GM23248 (cell line): ENCODE results near the gene FARS2. TPM values are rescaled to one million over a fixed set of nuclear protein-coding genes. Genes with fewer than 3 reads are reported as not detected.

Experiments
- DNase-seq: peaks from one replicate; pipeline ENCODE4 v3.0.0-alpha.2; 2015
- H2AFZ ChIP-seq: fragments of 200-600 bp; sonication (generic); 2 replicates; pipeline ENCODE4 v1.6.1; 2016; ENCODE audit warnings: antibody characterized with exemption
- H3F3A ChIP-seq: fragments of 200-600 bp; sonication (generic); 2 replicates; pipeline ENCODE4 v1.6.1; 2016; ENCODE audit warnings: mild to moderate bottlenecking, antibody characterized with exemption, mixed run types; ENCODE audit not compliant: insufficient read depth
- H3K27ac ChIP-seq: fragments of 200-600 bp; sonication (generic); 2 replicates; pipeline ENCODE4 v1.5.1; 2016; ENCODE audit warnings: mild to moderate bottlenecking
- H3K27me3 ChIP-seq: fragments of 200-600 bp; sonication (generic); replicated peaks from 2 replicates; pipeline ENCODE4 v1.6.1; 2016; ENCODE audit warnings: mild to moderate bottlenecking; ENCODE audit not compliant: insufficient read depth
- H3K36me3 ChIP-seq: fragments of 200-600 bp; sonication (generic); 2 replicates; pipeline ENCODE4 v1.6.1; 2016; ENCODE audit warnings: low read depth, mild to moderate bottlenecking
- H3K4me1 ChIP-seq: fragments of 200-600 bp; sonication (generic); 2 replicates; pipeline ENCODE4 v1.6.1; 2016; ENCODE audit warnings: mild to moderate bottlenecking; ENCODE audit not compliant: insufficient read depth
- H3K4me2 ChIP-seq: fragments of 200-600 bp; sonication (generic); one replicate; pipeline ENCODE4 v1.6.1; 2016; ENCODE audit warnings: mild to moderate bottlenecking; ENCODE audit not compliant: unreplicated experiment
- H3K4me3 ChIP-seq: fragments of 200-600 bp; sonication (generic); 2 replicates; pipeline ENCODE4 v1.5.1; 2016; ENCODE audit warnings: mild to moderate bottlenecking
- H3K79me2 ChIP-seq: fragments of 200-600 bp; sonication (generic); 2 replicates; pipeline ENCODE4 v1.6.1; 2016; ENCODE audit warnings: mild to moderate bottlenecking; ENCODE audit not compliant: insufficient read depth
- H3K9ac ChIP-seq: fragments of 200-600 bp; sonication (generic); 2 replicates; pipeline ENCODE4 v1.6.1; 2016; ENCODE audit warnings: mild to moderate bottlenecking
- H3K9me2 ChIP-seq: fragments of 200-600 bp; sonication (generic); 2 replicates; pipeline ENCODE4 v1.6.1; 2016; ENCODE audit warnings: mixed run types, mild to moderate bottlenecking, moderate library complexity; ENCODE audit not compliant: insufficient read depth
- H3K9me3 ChIP-seq: fragments of 200-600 bp; sonication (generic); one replicate; pipeline ENCODE4 v1.6.1; 2017; ENCODE audit warnings: low read depth
- H4K20me1 ChIP-seq: fragments of 200-600 bp; sonication (generic); 2 replicates; pipeline ENCODE4 v1.6.0; 2016; ENCODE audit not compliant: insufficient read depth
- EZH2 ChIP-seq: fragments of 200-600 bp; sonication (generic); IDR thresholded peaks from 2 replicates; pipeline ENCODE4 v1.6.1; 2018; ENCODE audit warnings: antibody characterized with exemption, mild to moderate bottlenecking; ENCODE audit not compliant: insufficient read depth, poor library complexity, severe bottlenecking
- EZH2phosphoT487 ChIP-seq: fragments of 200-600 bp; sonication (generic); IDR thresholded peaks from 2 replicates; pipeline ENCODE4 v1.6.1; 2018; ENCODE audit warnings: antibody characterized with exemption, moderate library complexity, mild to moderate bottlenecking, low read depth; ENCODE audit not compliant: insufficient read depth
- WGBS, 2 experiments: methylation state at CpG; one replicate each; pipeline ENCODE4 v1.1.6; 2015 to 2017; ENCODE audit warnings: low lambda C conversion rate in 2 of 2, low coverage in 1 of 2; ENCODE audit errors: missing lambda C conversion rate in 2 of 2; 5-methylcytosine and 5-hydroxymethylcytosine counted together
- in situ Hi-C: fragments of 300-500 bp; cut with MboI; formaldehyde crosslinking; loops from 2 replicates; pipeline ENCODE4 v1.15.0; 2020
- polyA plus RNA-seq: library from polyadenylated mRNA; unstranded; fragments of >200 nt; fragmentation: Nextera tagmentation; extraction: Ambion mirVana; gene quantifications from 2 replicates; pipeline ENCODE4 v1.2.1, GENCODE V29; 2016
- total RNA-seq: library from RNA; depleted of rRNA; stranded (reverse); fragments of >200 nt; shearing (Covaris generic); gene quantifications from 2 replicates; pipeline ENCODE4 v1.2.3, GENCODE V29; 2014; rRNA removed

FARS2 gene
- total and polyA plus RNA-seq, 2 experiments from 2014 or later, result 15.1 to 16.5 TPM

DNA sequence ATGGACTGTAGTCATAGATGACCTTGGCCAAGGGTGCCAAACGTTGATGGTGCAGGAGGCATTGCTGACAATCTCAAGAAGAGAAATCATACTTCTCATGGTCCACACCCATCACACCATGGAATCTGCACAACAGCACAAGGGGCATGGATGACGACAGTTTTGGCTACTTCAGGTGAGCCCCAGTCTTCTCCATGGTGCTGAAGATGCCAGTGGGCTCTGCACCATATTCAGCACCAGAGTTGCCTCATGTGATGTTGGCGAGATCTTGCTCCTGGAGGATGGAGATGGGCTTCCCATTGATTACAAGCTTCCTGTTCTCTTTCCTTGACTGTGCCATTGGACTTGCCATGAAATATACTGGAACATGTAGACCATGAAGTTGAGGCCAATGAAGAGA lies 556.6 kb downstream of the FARS2 start:
- TF ChIP-seq EZH2 (no peak), EZH2phosphoT487 (no peak)
- Histone ChIP-seq H4K20me1 (no peaks in the 10 kb centered on the region), H3K9ac (no peak overlapping the region), H3K9me2 (no peaks in the 10 kb centered on the region), H2AFZ (no peak overlapping the region), H3K4me2 (no peak overlapping the region), H3K27me3 (no peaks in the 10 kb centered on the region), H3K4me3 (no peak overlapping the region), H3F3A (no peaks in the 10 kb centered on the region), H3K9me3 (no peaks in the 10 kb centered on the region), H3K27ac (no peak overlapping the region), H3K79me2 (no peaks in the 10 kb centered on the region), H3K36me3 (no peaks in the 10 kb centered on the region), H3K4me1 (no peaks in the 10 kb centered on the region)
- 38 to 53% methylated on average over 3 of the region's 3 CpGs for WGBS, 2 experiments
- DNase-seq, result no peak
- in situ Hi-C loops, result no loop called here

DNA sequence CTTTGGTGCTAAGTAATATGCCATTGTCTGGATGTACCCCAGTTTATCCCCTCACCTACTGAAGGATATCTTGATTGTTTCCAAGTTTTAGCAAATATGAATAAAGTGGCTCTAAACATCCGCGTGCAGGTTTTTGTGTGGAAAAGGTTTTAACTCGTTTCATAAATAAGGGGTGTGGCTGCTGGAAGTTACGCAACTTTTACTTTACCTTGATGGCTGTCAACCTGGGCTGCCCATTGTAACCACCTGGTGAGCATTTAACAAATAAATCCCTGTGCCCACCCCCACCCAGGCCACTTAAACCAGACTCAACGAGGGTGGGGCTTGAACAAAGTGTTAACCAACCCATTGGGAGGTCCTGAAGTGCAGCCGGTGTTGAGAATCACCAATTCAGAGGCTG lies 557.6 kb downstream of the FARS2 start:
- Histone ChIP-seq H3K4me1 (no peaks in the 10 kb centered on the region), H3K4me3 (no peak overlapping the region), H3K27me3 (no peaks in the 10 kb centered on the region), H3K9ac (no peak overlapping the region), H3K4me2 (no peak overlapping the region), H3K27ac (no peak overlapping the region), H3K9me2 (no peaks in the 10 kb centered on the region), H3K79me2 (no peaks in the 10 kb centered on the region), H3K9me3 (no peaks in the 10 kb centered on the region), H3K36me3 (no peaks in the 10 kb centered on the region), H2AFZ (no peak overlapping the region), H4K20me1 (no peaks in the 10 kb centered on the region), H3F3A (no peaks in the 10 kb centered on the region)
- WGBS, 2 experiments, result 62 to 68% methylated on average over 6 of the region's 6 CpGs
- TF ChIP-seq EZH2phosphoT487 (no peak), EZH2 (no peak)
- no peak for DNase-seq
- in situ Hi-C loops, result no loop called here

Other genes with a start within 250 kb of the FARS2 start
- 1.5 and 2.6 TPM in 2 replicates for gene PPP1R3G, start 176.2 kb upstream of the FARS2 start, total RNA-seq
- 0.84 and 0.85 TPM in 2 replicates for gene PPP1R3G, start 176.2 kb upstream of the FARS2 start, polyA plus RNA-seq
- gene LYRM4, start 563 bp upstream of the FARS2 start, total RNA-seq, result 18.7 and 28.0 TPM in 2 replicates
- gene LYRM4, start 563 bp upstream of the FARS2 start, polyA plus RNA-seq, result 27.1 and 30.3 TPM in 2 replicates